ENCODE data around the gene DCDC2C.

The DCDC2C gene

DNA sequence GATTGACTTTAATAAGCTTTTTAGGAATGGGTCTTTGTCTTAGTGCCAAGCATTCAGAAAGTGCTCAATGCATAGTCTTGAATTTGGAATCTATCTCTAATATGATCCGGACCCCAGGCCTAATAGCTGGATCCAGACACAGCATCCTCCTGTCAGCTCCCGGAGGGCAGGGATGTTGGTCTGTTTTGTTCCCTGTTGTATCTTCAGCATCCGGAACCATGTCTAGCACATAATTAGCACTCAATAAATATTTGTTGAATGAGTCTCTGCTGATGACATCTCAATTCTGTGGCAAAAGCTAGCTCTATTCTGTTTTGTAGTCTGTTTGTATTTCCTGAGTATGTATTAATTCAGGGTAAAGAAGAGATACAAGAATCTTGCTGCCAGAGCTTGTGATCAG lies 169.1 kb downstream of the DCDC2C start:
- in situ Hi-C loops (cut with HindIII; ENCODE audit: low sequenced_read_pairs) = no loop called here

DNA sequence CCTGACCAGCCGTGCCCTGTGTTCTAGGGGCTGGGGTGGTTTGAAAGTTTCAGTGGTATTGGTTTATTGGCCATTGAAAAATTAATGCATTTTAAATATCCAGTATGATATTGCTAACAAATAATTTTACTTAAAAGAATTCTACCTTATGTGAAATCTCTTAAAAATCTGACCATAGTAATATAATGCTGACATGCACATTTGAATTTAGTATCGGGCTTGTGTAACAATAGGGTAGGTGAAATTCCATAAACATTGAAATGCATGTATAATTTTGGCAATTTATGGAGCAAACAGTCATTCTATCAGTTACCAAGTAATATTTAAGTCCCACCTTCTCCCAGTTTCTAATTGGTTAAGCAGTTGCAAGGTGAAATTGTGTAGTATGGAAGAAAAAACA lies 170.5 kb downstream of the DCDC2C start:
- in situ Hi-C loops (cut with HindIII; ENCODE audit: low sequenced_read_pairs) = no loop called here

DNA sequence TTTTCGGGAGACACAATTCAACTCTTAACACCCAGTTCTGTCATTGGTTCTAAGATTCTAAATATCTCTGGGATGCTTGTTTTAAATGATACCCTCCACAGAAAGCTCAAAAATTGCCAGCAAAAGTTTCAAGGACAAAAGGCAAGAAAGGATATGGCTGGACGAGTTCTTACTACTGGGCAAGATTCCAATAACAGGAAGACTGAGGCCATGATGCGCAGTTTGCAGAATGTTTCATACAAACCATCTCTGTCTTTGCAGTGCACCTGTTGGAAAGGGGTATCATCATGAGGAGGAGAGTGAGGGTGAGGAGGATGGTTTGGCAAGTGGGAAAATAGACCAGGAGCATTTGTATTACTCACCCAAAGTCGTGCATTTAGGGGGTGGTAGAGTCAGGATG lies 172.8 kb downstream of the DCDC2C start:
- in situ Hi-C loops (cut with HindIII; ENCODE audit: low sequenced_read_pairs) = no loop called here

DNA sequence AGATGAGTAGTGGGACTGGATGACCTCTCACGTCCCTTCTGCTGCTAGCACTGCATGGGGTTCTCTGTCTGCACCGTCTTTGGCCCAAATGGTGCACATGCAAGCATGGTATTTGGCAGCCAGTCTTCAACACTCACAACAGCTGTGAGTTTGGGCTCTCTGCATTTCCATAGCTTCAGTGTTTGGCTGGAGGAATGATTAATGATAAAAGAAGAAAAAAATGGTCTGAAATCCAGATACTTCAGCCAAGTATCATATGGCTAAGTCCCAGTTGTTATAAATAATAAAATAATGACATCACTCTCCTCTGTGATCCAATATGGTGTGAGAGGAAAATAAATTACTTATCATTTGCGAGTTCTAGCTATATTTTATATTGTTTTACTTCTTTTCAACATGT lies 173.3 kb downstream of the DCDC2C start:
- in situ Hi-C loops (cut with HindIII; ENCODE audit: low sequenced_read_pairs) = no loop called here

DNA sequence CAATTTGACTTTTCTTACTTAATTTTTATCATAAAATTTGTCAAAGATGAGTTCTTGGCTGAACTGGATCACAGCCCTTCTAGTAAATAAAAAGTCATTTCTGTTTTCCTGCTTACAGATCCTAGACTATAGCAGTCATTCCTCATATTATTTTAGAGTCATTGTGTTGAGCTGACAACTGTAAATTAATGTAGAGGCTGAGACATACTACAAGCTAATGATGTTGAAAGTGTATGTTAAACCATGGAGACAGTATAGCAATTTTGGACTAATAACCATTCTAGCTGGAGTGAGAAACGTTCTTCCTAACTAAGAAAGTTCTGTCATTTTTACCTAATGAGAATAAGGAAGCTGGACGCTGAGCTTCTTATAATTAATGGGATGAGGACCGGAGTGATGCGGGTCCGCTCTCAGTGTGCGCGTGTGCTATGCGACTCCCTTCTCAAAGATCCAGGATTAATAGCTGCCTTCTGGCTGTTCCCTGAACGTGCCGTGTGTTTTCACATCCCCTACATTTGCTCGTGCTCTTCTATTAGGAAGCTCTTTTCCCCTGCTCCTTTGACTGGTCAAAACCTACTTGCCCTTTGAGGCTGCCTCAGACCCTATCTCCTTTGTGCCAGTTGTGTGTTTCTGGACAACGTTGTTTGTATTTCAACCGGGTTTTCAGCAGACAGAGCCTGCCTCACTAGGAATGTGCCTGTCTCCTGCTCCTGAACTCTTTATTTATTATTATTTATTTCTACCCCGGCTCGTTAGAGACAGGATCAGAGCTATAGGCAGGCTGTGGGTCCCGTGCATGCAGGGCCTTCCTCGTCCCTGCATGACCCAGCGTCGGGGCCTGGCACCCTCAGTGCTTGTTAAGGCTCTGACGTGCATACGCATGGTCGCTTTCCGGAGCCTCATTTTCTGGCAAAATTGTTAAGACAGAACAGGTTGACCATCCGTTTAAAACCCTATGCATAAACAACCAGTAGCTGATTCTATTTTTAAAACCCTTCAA lies 182.6 kb downstream of the DCDC2C start:
- in situ Hi-C loops (cut with HindIII; ENCODE audit: low sequenced_read_pairs) = no loop called here

DNA sequence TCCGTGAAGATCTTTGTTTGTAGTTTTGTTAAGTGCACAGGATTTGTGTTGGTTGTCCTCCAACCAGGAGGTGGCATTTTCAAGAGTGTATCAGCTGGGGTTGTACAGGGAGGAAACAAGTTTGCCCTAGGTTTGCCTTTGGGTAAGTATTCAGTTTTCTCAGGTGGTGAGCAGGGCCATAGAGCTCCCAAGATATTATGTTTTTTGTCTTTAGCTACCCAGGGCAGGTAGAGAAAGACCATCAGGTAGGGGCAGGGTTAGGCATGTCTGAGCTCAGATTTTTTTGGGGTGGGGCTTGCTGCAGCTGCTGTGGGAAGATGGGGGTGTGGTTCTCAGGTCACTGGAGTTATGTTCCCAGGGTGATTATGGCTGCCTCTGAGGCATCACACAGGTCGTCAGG lies 191.6 kb downstream of the DCDC2C start:
- in situ Hi-C loops (cut with HindIII; ENCODE audit: low sequenced_read_pairs) = no loop called here
